ENCODE results near the gene RPL26.

Gene RPL26

GRCh38 chr17:8419305-8419704 is 36.3 kb upstream of the RPL26 start:
- no peak for TF ChIP-seq CTCF (conservative IDR thresholded peaks at IDR 0.05; ENCODE audit: control insufficient read depth, insufficient read depth, low read depth, low read length)
- H3K4me3 ChIP-seq (ENCODE audit: control insufficient read depth, low read depth, low read length): no peak overlapping the region
- DNase-seq (ENCODE audit: low read depth): no peak

DNA sequence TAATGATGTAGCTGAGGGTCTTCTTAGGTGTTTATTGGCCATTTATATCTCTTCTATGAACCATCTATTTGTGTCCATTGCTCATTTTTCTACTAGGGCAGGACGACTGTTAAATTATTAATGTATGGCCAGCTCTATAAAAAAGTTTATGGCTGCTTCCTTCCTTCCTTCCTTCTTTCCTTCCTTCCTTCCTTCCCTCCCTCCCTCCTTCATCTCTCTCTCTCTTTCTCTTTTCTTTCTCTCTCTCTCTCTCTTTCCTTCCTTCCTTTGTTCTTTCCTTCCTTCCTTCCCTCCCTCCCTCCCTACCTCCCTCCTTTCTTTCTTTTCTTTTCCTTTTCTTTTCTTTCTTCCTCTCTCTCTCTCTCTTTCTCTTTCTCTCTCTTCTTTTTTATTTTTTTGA is 35.5 kb upstream of the RPL26 start:
- no peak for DNase-seq (ENCODE audit: low read depth)
- H3K4me3 ChIP-seq (ENCODE audit: control insufficient read depth, low read depth, low read length): no peak overlapping the region
- TF ChIP-seq CTCF (conservative IDR thresholded peaks at IDR 0.05; ENCODE audit: control insufficient read depth, insufficient read depth, low read depth, low read length): no peak

DNA sequence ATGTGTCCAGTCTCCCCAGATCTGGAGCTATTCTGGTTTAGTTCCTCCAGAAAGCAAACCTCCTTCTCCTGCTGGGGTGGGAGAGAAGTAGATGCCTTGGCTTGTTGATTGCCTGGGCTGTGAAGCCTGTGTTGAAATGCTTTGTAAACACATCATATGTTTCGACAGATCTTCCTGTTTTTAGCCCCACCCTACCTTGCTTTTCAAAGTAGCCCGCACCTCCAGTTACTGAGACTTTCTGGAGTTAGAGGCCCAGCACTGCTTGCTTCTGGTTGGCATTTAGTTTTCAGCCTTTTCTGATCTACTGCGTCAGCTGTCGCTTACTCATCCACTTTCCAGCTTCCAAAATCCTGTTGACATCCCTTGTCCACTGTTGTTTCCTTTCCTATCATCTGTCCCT is 34.8 kb upstream of the RPL26 start:
- DNase-seq (ENCODE audit: low read depth): no peak
- TF ChIP-seq CTCF (conservative IDR thresholded peaks at IDR 0.05; ENCODE audit: control insufficient read depth, insufficient read depth, low read depth, low read length): no peak
- H3K4me3 ChIP-seq (ENCODE audit: control insufficient read depth, low read depth, low read length): no peak overlapping the region

GRCh38 chr17:8413938-8414337 is 30.9 kb upstream of the RPL26 start:
- no peak overlapping the region for H3K4me3 ChIP-seq (ENCODE audit: control insufficient read depth, low read depth, low read length)
- TF ChIP-seq CTCF (conservative IDR thresholded peaks at IDR 0.05; ENCODE audit: control insufficient read depth, insufficient read depth, low read depth, low read length): no peak
- no peak for DNase-seq (ENCODE audit: low read depth)

- no peak for TF ChIP-seq CTCF (conservative IDR thresholded peaks at IDR 0.05; ENCODE audit: control insufficient read depth, insufficient read depth, low read depth, low read length)
- no peak overlapping the region for H3K4me3 ChIP-seq (ENCODE audit: control insufficient read depth, low read depth, low read length)
- DNase-seq (ENCODE audit: low read depth): no peak
Measured at GRCh38 chr17:8413328-8413727, 30.3 kb upstream of the RPL26 start.

GRCh38 chr17:8412089-8412488 is 29.1 kb upstream of the RPL26 start:
- no peak for TF ChIP-seq CTCF (conservative IDR thresholded peaks at IDR 0.05; ENCODE audit: control insufficient read depth, insufficient read depth, low read depth, low read length)

GRCh38 chr17:8410883-8411238 is 27.9 kb upstream of the RPL26 start:
- no peak for DNase-seq (ENCODE audit: low read depth)
- TF ChIP-seq CTCF (conservative IDR thresholded peaks at IDR 0.05; ENCODE audit: control insufficient read depth, insufficient read depth, low read depth, low read length): no peak
- H3K4me3 ChIP-seq (ENCODE audit: control insufficient read depth, low read depth, low read length): no peak overlapping the region

More at GRCh38 chr17:8412089-8412488, 29.1 kb upstream of the RPL26 start:
- DNase-seq (ENCODE audit: low read depth): no peak
- H3K4me3 ChIP-seq (ENCODE audit: control insufficient read depth, low read depth, low read length): no peak overlapping the region
